NCI-H446 (cell line): Measurements from ENCODE around the gene HMGN4.
"Not testable (repeated sequence)": the region's sequence is repeated elsewhere in the genome, so short reads cannot be mapped to it uniquely, and the experiment has no call there.

Experiments used
- DNase-seq, 2 experiments: peaks; one replicate each; lab custom pipeline; 2025; lab: John Stamatoyannopoulos, UW

Gene HMGN4

GRCh38 chr6:26537846-26538571 lies at the start of gene HMGN4:
Gene HMGN4, plus strand, starts transcription at chr6:26538366. Its CDS starts 6,841 bp downstream, at chr6:26545207.
- DNase-seq = peak; percentile 92 to 94

GRCh38 chr6:26489996-26490964 lies 47.9 kb upstream of the HMGN4 start:
- no peak for DNase-seq

DNA sequence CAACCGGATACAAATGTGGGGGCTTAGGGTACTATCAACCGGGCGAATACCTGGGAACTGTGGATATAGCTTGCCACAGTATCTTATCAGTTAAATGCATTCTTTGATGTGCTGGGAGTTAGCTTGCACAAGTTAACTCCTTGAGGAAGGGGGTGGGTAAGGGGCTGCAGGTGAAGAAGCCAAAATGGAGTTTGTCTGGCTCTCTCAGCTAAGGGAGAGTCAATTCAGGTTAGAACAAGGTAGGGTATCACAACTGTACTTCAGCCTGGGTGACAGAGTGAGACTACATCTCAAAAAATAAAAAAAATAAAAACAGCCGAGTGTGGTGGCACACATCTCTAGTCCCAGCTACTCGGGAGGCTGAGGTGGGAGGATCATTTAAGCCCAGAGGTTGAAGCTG lies 46.6 kb upstream of the HMGN4 start:
- no peak for DNase-seq

DNA sequence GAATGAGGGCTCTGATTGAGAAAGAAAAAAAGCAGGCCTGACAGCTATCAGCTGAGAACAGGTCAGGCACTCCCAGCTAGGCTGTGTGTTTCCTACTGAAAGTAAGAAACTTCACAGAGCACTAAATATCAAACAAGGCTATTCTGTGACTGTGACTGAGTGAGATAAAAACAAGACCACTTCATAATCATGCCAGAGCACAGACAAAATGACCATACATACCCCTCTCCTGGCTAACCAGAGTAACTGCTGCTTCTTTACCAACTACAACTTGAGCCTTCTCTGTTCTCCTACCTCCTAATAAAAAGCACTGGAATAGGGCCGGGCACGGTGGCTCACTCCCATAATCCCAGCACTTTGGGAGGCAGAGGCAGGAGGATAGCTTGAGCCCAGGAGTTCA lies 44.9 kb upstream of the HMGN4 start:
- no peak for DNase-seq

DNA sequence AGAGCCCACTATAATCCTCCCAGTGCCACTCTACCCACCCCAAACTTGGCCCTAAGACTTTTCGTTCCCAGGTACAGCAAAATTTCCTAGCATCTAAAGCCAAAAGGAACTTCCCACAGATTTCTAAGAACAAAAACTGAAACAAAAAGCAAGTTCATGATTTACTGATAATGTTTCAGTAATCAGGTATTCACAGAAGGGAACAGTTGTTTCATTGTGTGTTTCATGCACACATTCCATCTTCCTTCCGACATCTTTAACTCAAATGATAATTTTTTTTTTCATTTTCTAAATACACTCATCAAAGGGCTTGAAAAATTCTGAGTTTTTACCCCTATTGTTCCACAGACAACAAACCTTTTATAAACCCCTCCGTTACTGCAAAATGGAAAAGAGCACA lies 44.0 kb upstream of the HMGN4 start:
- no peak for DNase-seq

GRCh38 chr6:26495281-26495680 lies 42.9 kb upstream of the HMGN4 start:
- DNase-seq = no peak

GRCh38 chr6:26497610-26498009 lies 40.6 kb upstream of the HMGN4 start:
- no peak for DNase-seq

DNA sequence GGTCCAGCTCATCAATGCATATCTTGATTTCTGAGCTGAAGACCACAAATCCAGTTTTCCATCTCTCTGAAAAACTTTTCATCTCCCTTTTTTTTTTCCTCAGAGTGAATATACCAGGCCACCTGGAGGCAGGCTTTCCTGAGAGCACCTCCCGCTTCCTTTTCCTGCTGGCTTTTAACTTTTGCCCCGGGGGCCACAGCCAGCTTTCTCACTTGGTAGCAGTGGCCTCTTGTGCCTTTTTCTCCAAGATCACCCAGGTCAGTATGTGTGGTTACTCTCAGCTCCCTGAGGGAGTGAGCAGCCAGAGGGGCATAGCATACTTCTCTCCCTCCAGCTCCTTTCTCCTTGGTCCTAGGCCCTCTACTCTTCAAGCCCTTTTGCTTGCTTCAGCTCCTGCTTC lies 38.1 kb upstream of the HMGN4 start, which contains the start of gene BTN1A1:
Gene BTN1A1, plus strand, starts transcription at position 202 of the 400 bp plus-strand sequence. CDS start 984 bp downstream, outside the sequence.
- no peak for DNase-seq

DNA sequence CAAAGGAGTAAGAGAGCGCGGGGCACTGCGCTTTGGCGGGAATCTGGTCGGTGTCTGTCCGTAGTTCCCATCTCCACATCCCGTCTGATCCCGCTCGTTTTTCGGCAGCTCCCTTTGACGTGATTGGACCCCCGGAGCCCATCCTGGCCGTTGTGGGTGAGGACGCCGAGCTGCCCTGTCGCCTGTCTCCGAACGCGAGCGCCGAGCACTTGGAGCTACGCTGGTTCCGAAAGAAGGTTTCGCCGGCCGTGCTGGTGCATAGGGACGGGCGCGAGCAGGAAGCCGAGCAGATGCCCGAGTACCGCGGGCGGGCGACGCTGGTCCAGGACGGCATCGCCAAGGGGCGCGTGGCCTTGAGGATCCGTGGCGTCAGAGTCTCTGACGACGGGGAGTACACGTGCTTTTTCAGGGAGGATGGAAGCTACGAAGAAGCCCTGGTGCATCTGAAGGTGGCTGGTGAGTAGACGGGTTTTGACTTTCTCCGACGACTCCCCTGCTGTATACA lies 36.6 kb upstream of the HMGN4 start:
- no peak for DNase-seq

DNA sequence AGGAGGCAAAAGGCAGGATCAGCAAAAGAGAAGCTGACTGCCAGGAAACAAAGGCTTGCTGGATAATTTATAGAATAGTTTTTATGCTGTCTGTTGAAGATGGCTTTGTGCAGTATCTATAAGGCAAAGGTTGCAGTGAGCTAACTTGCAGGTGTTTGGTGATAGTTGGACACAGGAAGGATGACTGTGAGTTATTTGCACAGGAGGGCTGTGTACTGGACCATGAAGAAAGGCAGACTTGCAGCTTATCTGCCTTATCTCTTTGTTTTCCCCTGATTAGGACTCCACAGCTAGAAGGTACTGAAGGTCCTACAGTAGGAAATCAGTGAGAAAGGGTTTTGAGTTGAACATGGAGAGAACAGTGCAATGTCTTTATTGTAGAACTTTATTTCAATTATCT lies 36.0 kb upstream of the HMGN4 start:
- DNase-seq = no peak

DNA sequence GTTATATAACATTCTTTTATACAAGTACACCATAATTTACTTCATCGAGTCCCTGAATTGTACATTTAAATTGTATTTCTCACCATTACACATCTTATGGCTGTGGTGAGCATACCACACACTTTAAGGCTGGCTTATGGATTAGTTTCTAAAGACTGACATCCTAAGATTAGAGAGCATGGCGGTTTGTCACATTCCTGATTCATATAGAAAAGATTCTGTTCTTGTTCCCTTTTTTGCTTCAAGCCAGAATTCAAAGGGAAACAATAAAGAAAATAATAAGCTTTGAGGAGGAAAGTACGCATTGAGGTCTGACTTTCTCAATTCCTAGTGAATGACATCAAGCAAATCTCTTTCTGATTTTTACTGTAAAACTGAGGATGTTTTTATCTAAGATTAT lies 35.5 kb upstream of the HMGN4 start:
- no peak for DNase-seq

- DNase-seq = no peak
These were observed 30.5 kb upstream of the HMGN4 start for GRCh38 chr6:26507658-26508057.

DNA sequence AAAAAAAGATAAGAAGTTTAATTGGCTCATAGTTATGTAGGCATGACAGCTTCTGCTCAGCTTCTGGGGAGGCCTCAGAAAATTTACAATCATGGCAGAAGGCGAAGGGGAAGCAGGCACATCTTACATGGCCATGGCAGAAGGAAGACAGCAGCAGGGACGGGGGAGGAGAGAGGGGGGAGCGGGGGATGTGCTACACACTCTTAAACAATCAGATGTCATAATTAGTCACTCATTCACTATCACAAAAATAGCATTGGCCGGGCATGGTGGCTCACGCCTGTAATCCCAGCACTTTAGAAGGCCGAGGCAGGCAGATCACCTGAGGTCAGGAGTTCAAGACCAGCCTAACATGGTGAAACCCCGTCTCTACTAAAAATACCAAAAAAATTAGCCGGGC lies 27.1 kb upstream of the HMGN4 start:
- DNase-seq = not testable (repeated sequence)

- DNase-seq = no peak
These were observed 23.2 kb upstream of the HMGN4 start for GRCh38 chr6:26514984-26515383.

GRCh38 chr6:26516481-26517427 lies 21.4 kb upstream of the HMGN4 start:
- no peak for DNase-seq

GRCh38 chr6:26519359-26519758 lies 18.8 kb upstream of the HMGN4 start:
- DNase-seq = no peak

GRCh38 chr6:26520237-26520849 lies 17.8 kb upstream of the HMGN4 start:
- DNase-seq = peak; percentile 66 to 76

GRCh38 chr6:26520850-26521599 lies 17.1 kb upstream of the HMGN4 start:
- peak; percentile 77 to 86 for DNase-seq

- DNase-seq = peak in 1 of 2 experiments; percentile 55
These were observed 16.4 kb upstream of the HMGN4 start for GRCh38 chr6:26521600-26522391.
